ENCODE measurements around the gene HADH.

HADH gene

GRCh38 chr4:108006361-108006760 lies 16.7 kb downstream of the HADH start:
- TF ChIP-seq EGR1 (IDR thresholded peaks at IDR 0.05) = no peak
- TF ChIP-seq FOXM1 (IDR thresholded peaks at IDR 0.05; ENCODE audit: borderline replicate concordance, low read depth) = no peak
- TF ChIP-seq REST (IDR thresholded peaks at IDR 0.05; ENCODE audit: low read depth) = no peak
- TF ChIP-seq TEAD4 (IDR thresholded peaks at IDR 0.05) = no peak
- no peak for TF ChIP-seq CEBPB (IDR thresholded peaks at IDR 0.05)
- no peak for TF ChIP-seq NFIC (IDR thresholded peaks at IDR 0.05)
- TF ChIP-seq MAX (IDR thresholded peaks at IDR 0.05) = no peak
- TF ChIP-seq EP300 (IDR thresholded peaks at IDR 0.05; ENCODE audit: borderline replicate concordance) = no peak
- TF ChIP-seq USF1 (IDR thresholded peaks at IDR 0.05) = no peak
- no peak for TF ChIP-seq TCF12 (IDR thresholded peaks at IDR 0.05; ENCODE audit: low read depth)
- TF ChIP-seq CREB1 (IDR thresholded peaks at IDR 0.05; ENCODE audit: low read depth) = no peak
- TF ChIP-seq RAD21 (IDR thresholded peaks at IDR 0.05; ENCODE audit: low read depth) = no peak
- no peak for TF ChIP-seq YY1 (IDR thresholded peaks at IDR 0.05; ENCODE audit: low read depth)
- no peak for TF ChIP-seq TAF1 (IDR thresholded peaks at IDR 0.05; ENCODE audit: low read depth)

- no peak for TF ChIP-seq FOXM1 (IDR thresholded peaks at IDR 0.05; ENCODE audit: borderline replicate concordance, low read depth)
- no peak for TF ChIP-seq USF1 (IDR thresholded peaks at IDR 0.05)
- TF ChIP-seq EP300 (IDR thresholded peaks at IDR 0.05; ENCODE audit: borderline replicate concordance) = no peak
Measured at GRCh38 chr4:108007984-108008383, 18.3 kb downstream of the HADH start.

GRCh38 chr4:108008721-108009120 lies 19.0 kb downstream of the HADH start:
- TF ChIP-seq EGR1 (IDR thresholded peaks at IDR 0.05) (no peak), RAD21 (IDR thresholded peaks at IDR 0.05; ENCODE audit: low read depth) (no peak), CREB1 (IDR thresholded peaks at IDR 0.05; ENCODE audit: low read depth) (no peak), ZBTB7A (IDR thresholded peaks at IDR 0.05; ENCODE audit: low read depth) (no peak), FOXM1 (IDR thresholded peaks at IDR 0.05; ENCODE audit: borderline replicate concordance, low read depth) (no peak), TEAD4 (IDR thresholded peaks at IDR 0.05) (no peak), MAX (IDR thresholded peaks at IDR 0.05) (no peak), TCF12 (IDR thresholded peaks at IDR 0.05; ENCODE audit: low read depth) (no peak)

- TF ChIP-seq MAX (IDR thresholded peaks at IDR 0.05) = no peak
Measured at GRCh38 chr4:108010167-108010566, 20.5 kb downstream of the HADH start.

GRCh38 chr4:108013327-108013726 lies 23.6 kb downstream of the HADH start:
- no peak for TF ChIP-seq NFIC (IDR thresholded peaks at IDR 0.05)
- TF ChIP-seq EGR1 (IDR thresholded peaks at IDR 0.05) = no peak
- TF ChIP-seq TEAD4 (IDR thresholded peaks at IDR 0.05) = no peak
- no peak for TF ChIP-seq EP300 (IDR thresholded peaks at IDR 0.05; ENCODE audit: borderline replicate concordance)
- TF ChIP-seq TAF1 (IDR thresholded peaks at IDR 0.05; ENCODE audit: low read depth) = no peak
- TF ChIP-seq REST (IDR thresholded peaks at IDR 0.05; ENCODE audit: low read depth) = no peak

- no peak for TF ChIP-seq ZBTB7A (IDR thresholded peaks at IDR 0.05; ENCODE audit: low read depth)
- TF ChIP-seq EP300 (IDR thresholded peaks at IDR 0.05; ENCODE audit: borderline replicate concordance) = no peak
- no peak for TF ChIP-seq TEAD4 (IDR thresholded peaks at IDR 0.05)
- no peak for TF ChIP-seq EGR1 (IDR thresholded peaks at IDR 0.05)
- no peak for TF ChIP-seq FOXM1 (IDR thresholded peaks at IDR 0.05; ENCODE audit: borderline replicate concordance, low read depth)
- TF ChIP-seq CEBPB (IDR thresholded peaks at IDR 0.05) = no peak
- no peak for TF ChIP-seq YY1 (IDR thresholded peaks at IDR 0.05; ENCODE audit: low read depth)
- TF ChIP-seq REST (IDR thresholded peaks at IDR 0.05; ENCODE audit: low read depth) = no peak
- no peak for TF ChIP-seq CREB1 (IDR thresholded peaks at IDR 0.05; ENCODE audit: low read depth)
- no peak for TF ChIP-seq TAF1 (IDR thresholded peaks at IDR 0.05; ENCODE audit: low read depth)
- TF ChIP-seq TCF12 (IDR thresholded peaks at IDR 0.05; ENCODE audit: low read depth) = no peak
- TF ChIP-seq RAD21 (IDR thresholded peaks at IDR 0.05; ENCODE audit: low read depth) = no peak
- TF ChIP-seq NFIC (IDR thresholded peaks at IDR 0.05) = no peak
Measured at GRCh38 chr4:108013955-108014354, 24.3 kb downstream of the HADH start.

Measured in Ishikawa (cell line).